ENCODE measurements around the gene SHROOM4. TPM values are rescaled to one million over a fixed set of nuclear protein-coding genes. Genes with fewer than 3 reads are reported as not detected.

The SHROOM4 gene
- total and polyA plus RNA-seq, 7 donors = 1.8 to 11.2 (median 5.1) TPM

GRCh38 chrX:50705042-50705441, 109.0 kb downstream of the SHROOM4 start:
- no peaks in the 10 kb centered on the region for H3K9me3 ChIP-seq
- H3K27ac ChIP-seq = no peak overlapping the region
- WGBS, 3 donors = 46 to 49% (median 47%) methylated on average over 3 of the region's 3 CpGs
- H3K4me3 ChIP-seq = no peak overlapping the region
- H3K36me3 ChIP-seq (ENCODE audit: insufficient read depth in 1 of 2, low read depth in 1 of 2) = no peaks in the 10 kb centered on the region
- DNase-seq (no peak), ATAC-seq (no peak)
- peaks cover 0 to 28% (median 0%) of the 10 kb centered on the region in 3 donors for H3K27me3 ChIP-seq (ENCODE audit: insufficient read depth in 3 of 3, low read length in 2 of 3)
- intact Hi-C loops (cut with DNase I) = no loop called here
- no peaks in the 10 kb centered on the region for H3K4me1 ChIP-seq
- TF ChIP-seq, protein P1, sequence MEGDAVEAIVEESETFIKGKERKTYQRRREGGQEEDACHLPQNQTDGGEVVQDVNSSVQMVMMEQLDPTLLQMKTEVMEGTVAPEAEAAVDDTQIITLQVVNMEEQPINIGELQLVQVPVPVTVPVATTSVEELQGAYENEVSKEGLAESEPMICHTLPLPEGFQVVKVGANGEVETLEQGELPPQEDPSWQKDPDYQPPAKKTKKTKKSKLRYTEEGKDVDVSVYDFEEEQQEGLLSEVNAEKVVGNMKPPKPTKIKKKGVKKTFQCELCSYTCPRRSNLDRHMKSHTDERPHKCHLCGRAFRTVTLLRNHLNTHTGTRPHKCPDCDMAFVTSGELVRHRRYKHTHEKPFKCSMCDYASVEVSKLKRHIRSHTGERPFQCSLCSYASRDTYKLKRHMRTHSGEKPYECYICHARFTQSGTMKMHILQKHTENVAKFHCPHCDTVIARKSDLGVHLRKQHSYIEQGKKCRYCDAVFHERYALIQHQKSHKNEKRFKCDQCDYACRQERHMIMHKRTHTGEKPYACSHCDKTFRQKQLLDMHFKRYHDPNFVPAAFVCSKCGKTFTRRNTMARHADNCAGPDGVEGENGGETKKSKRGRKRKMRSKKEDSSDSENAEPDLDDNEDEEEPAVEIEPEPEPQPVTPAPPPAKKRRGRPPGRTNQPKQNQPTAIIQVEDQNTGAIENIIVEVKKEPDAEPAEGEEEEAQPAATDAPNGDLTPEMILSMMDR (IDR thresholded peaks at IDR 0.05) = no peak

- no peak for DNase-seq
- Histone ChIP-seq H3K9me3 (no peaks in the 10 kb centered on the region), H3K27ac (no peak overlapping the region), H3K27me3 (ENCODE audit: insufficient read depth in 3 of 3, low read length in 2 of 3) (peaks cover 0 to 24% (median 0%) of the 10 kb centered on the region in 3 donors), H3K4me1 (no peaks in the 10 kb centered on the region), H3K36me3 (ENCODE audit: insufficient read depth in 1 of 2, low read depth in 1 of 2) (no peaks in the 10 kb centered on the region), H3K4me3 (no peak overlapping the region)
- intact Hi-C loops (cut with DNase I) = no loop called here
- TF ChIP-seq, protein P1 (IDR thresholded peaks at IDR 0.05) = no peak
- ATAC-seq = no peak
- WGBS, 3 donors = 54 to 67% (median 66%) methylated on average over 1 of the region's 1 CpG
These were observed 109.6 kb downstream of the SHROOM4 start for GRCh38 chrX:50704360-50704759.

- H3K27me3 ChIP-seq (ENCODE audit: insufficient read depth in 3 of 3, low read length in 2 of 3) = peaks cover 0 to 33% (median 0%) of the 10 kb centered on the region in 3 donors
- 4 to 25% (median 15%) methylated on average over 3 of the region's 3 CpGs for WGBS, 3 donors
These were observed 113.1 kb downstream of the SHROOM4 start for GRCh38 chrX:50700921-50701320.

DNA sequence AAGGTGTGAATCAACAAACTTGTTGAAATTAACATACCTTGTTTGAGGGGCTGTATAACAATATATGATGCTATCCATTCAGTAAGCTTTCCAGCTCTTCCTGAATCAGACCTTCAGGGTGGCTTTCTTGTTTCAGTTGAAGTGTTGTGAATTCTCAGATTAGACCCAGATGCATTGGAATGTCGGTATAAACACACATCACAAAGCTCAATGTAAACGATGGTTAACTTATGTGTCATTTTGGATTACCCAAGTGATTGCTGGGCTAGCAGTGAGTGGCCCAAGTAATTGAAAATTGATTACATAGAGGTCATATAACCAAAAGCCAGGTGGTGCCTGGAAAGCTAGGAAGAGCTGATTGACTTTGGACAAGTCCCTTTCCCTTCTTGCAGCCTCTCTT, 115.0 kb downstream of the SHROOM4 start:
- intact Hi-C loops (cut with DNase I) = no loop called here
- Histone ChIP-seq H3K4me1 (no peaks in the 10 kb centered on the region), H3K36me3 (ENCODE audit: insufficient read depth in 1 of 2, low read depth in 1 of 2) (no peaks in the 10 kb centered on the region), H3K27me3 (ENCODE audit: insufficient read depth in 3 of 3, low read length in 2 of 3) (peaks cover 0 to 37% (median 0%) of the 10 kb centered on the region in 3 donors), H3K9me3 (no peaks in the 10 kb centered on the region), H3K4me3 (no peak overlapping the region), H3K27ac (no peak overlapping the region)
- ATAC-seq = no peak
- WGBS, 3 donors = 53 to 75% (median 71%) methylated on average over 2 of the region's 2 CpGs
- DNase-seq = no peak
- TF ChIP-seq, protein P1 (IDR thresholded peaks at IDR 0.05) = no peak

More at GRCh38 chrX:50700921-50701320, 113.1 kb downstream of the SHROOM4 start:
- H3K4me1 ChIP-seq = no peaks in the 10 kb centered on the region
- H3K27ac ChIP-seq = no peak overlapping the region
- intact Hi-C loops (cut with DNase I) = no loop called here
- ATAC-seq = no peak
- H3K36me3 ChIP-seq (ENCODE audit: insufficient read depth in 1 of 2, low read depth in 1 of 2) = no peaks in the 10 kb centered on the region
- H3K4me3 ChIP-seq = no peak overlapping the region
- TF ChIP-seq, protein P1 (IDR thresholded peaks at IDR 0.05) = no peak
- DNase-seq = no peak
- no peaks in the 10 kb centered on the region for H3K9me3 ChIP-seq

DNA sequence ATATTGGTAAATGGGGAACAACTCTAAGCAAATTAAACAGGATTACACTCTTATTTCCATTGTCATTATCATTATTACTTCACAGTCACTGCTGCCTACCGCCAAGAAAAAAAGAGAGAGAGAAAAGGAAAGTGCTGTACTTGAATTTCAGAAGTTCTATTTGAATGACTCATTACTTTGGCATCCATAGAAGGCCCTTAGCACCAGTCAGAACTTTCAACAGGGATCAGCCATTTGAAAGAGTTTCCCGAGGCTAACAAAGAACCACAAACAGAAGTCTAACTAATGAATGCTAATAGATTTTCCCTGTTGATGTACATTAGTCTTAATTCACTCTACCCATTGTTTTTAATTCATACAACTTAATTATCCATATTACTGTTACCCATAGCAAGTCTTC, 116.3 kb downstream of the SHROOM4 start:
- Histone ChIP-seq H3K4me1 (no peaks in the 10 kb centered on the region), H3K9me3 (no peaks in the 10 kb centered on the region), H3K27me3 (ENCODE audit: insufficient read depth in 3 of 3, low read length in 2 of 3) (peaks cover 0 to 40% (median 0%) of the 10 kb centered on the region in 3 donors), H3K4me3 (no peak overlapping the region), H3K36me3 (ENCODE audit: insufficient read depth in 1 of 2, low read depth in 1 of 2) (no peaks in the 10 kb centered on the region), H3K27ac (no peak overlapping the region)
- DNase-seq (no peak), ATAC-seq (no peak)
- WGBS, 3 donors = 3 to 10% (median 5%) methylated on average over 2 of the region's 2 CpGs
- TF ChIP-seq, protein P1 (IDR thresholded peaks at IDR 0.05) = no peak
- intact Hi-C loops (cut with DNase I) = no loop called here

All from psoas muscle (tissue), 8 donors.